Tibial artery (tissue), 4 donors: ENCODE measurements around the gene ATP9A.

Source experiments
- DNase-seq, 2 donors: peaks; one replicate each; pipeline ENCODE4 v3.0.0-alpha.2; 2019
- H3K27ac ChIP-seq, 2 donors: fragments of 200-600 bp; sonication (generic) in 1 of 2; 1 replicate in 1 of 2; 2 replicates in 1 of 2; pipeline ENCODE4 v1.5.1; 2018 to 2019; ENCODE audit warnings: mild to moderate bottlenecking in 1 of 2
- H3K27me3 ChIP-seq, 2 donors: fragments of 200-600 bp; sonication (generic) in 1 of 2; one replicate each; pipeline versions ENCODE4 v1.5.1 to v1.6.0; 2016 to 2019
- H3K36me3 ChIP-seq, 3 donors: fragments of 200-600 bp; sonication (generic) in 2 of 3; one replicate each; pipeline ENCODE4 v1.5.1; 2016 to 2019; ENCODE audit warnings: mild to moderate bottlenecking in 2 of 3
- H3K4me1 ChIP-seq, 4 donors: fragments of 200-600 bp; sonication (generic) in 2 of 4; 1 replicate in 3 of 4; 2 replicates in 1 of 4; pipeline ENCODE4 v1.5.1; 2016 to 2019
- H3K4me3 ChIP-seq, 2 donors: fragments of 200-600 bp; sonication (generic) in 1 of 2; 1 replicate in 1 of 2; 2 replicates in 1 of 2; pipeline ENCODE4 v1.5.1; 2018 to 2019; ENCODE audit warnings: mild to moderate bottlenecking in 2 of 2
- H3K9me3 ChIP-seq, 3 donors: fragments of 200-600 bp; sonication (generic) in 1 of 3; one replicate each; pipeline ENCODE4 v1.5.1; 2016 to 2019
- intact Hi-C: fragments of 100-400 bp; cut with DNase I; formaldehyde crosslinking; loops from one replicate; pipeline ENCODE4 v1.15.0; 2023; ENCODE audit warnings: low total_unique reads
- TF ChIP-seq, protein P1 (sequence below), 2 experiments: fragments of 200-600 bp in 1 of 2; fragments of 450-650 bp in 1 of 2; IDR thresholded peaks; one replicate each; pipeline ENCODE4 v1.5.1; 2017 to 2019; ENCODE audit warnings: antibody characterized with exemption in 2 of 2, mild to moderate bottlenecking in 1 of 2, moderate library complexity in 1 of 2

Gene ATP9A

DNA sequence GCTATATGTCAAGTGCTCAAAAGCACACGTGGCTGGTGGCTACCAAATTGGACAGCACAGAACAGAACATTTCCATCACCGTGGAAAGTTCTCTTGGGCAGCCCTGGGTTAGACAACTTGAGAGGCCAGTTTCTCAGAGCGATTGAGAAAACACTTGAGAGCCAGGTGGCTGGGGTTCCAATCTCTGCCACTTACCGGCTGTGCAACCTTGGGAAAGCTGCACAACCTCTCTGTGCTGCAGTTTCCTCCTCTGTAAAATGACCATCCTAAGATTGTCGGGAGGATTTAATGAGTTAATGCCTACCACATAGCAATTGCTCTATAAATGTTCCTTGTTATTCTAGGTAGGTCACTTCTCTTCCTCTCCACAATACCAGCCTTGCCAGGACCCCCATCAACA is 200.6 kb downstream of the ATP9A start:
- no peak for DNase-seq
- intact Hi-C loops: no loop called here
- Histone ChIP-seq H3K36me3 (no peaks in the 10 kb centered on the region), H3K27ac (no peak overlapping the region), H3K27me3 (peaks cover 0 to 18% of the 10 kb centered on the region in 2 donors), H3K4me1 (peaks cover 0 to 43% (median 24%) of the 10 kb centered on the region in 4 donors), H3K4me3 (no peak overlapping the region), H3K9me3 (no peaks in the 10 kb centered on the region)
- TF ChIP-seq, protein P1, sequence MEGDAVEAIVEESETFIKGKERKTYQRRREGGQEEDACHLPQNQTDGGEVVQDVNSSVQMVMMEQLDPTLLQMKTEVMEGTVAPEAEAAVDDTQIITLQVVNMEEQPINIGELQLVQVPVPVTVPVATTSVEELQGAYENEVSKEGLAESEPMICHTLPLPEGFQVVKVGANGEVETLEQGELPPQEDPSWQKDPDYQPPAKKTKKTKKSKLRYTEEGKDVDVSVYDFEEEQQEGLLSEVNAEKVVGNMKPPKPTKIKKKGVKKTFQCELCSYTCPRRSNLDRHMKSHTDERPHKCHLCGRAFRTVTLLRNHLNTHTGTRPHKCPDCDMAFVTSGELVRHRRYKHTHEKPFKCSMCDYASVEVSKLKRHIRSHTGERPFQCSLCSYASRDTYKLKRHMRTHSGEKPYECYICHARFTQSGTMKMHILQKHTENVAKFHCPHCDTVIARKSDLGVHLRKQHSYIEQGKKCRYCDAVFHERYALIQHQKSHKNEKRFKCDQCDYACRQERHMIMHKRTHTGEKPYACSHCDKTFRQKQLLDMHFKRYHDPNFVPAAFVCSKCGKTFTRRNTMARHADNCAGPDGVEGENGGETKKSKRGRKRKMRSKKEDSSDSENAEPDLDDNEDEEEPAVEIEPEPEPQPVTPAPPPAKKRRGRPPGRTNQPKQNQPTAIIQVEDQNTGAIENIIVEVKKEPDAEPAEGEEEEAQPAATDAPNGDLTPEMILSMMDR (IDR thresholded peaks at IDR 0.05): no peak

DNA sequence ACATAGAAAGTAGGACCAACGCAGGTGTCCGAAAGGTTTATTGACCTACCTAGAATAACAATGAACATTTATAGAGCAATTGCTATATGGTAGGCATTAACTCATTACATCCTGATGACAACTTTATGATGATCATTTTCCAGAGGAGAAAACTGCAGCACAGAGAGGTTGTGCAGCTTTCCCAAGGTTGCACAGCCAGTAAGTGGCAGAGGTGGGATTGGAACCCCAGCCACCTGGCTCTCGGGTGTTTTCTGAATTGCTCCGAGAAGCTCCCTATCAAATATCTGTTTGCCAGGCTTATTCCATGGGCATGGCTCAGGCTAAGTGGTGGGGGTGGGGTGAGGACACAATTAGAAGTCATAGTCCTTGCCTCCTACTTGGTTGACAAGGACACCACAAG is 201.6 kb downstream of the ATP9A start:
- peaks cover 0 to 53% (median 34%) of the 10 kb centered on the region in 4 donors for H3K4me1 ChIP-seq
- TF ChIP-seq, protein P1 (IDR thresholded peaks at IDR 0.05): no peak
- no peaks in the 10 kb centered on the region for H3K9me3 ChIP-seq
- intact Hi-C loops: no loop called here
- H3K27me3 ChIP-seq: peaks cover 0 to 16% of the 10 kb centered on the region in 2 donors
- DNase-seq: no peak
- H3K4me3 ChIP-seq: no peak overlapping the region
- H3K27ac ChIP-seq: no peak overlapping the region
- H3K36me3 ChIP-seq: no peaks in the 10 kb centered on the region

DNA sequence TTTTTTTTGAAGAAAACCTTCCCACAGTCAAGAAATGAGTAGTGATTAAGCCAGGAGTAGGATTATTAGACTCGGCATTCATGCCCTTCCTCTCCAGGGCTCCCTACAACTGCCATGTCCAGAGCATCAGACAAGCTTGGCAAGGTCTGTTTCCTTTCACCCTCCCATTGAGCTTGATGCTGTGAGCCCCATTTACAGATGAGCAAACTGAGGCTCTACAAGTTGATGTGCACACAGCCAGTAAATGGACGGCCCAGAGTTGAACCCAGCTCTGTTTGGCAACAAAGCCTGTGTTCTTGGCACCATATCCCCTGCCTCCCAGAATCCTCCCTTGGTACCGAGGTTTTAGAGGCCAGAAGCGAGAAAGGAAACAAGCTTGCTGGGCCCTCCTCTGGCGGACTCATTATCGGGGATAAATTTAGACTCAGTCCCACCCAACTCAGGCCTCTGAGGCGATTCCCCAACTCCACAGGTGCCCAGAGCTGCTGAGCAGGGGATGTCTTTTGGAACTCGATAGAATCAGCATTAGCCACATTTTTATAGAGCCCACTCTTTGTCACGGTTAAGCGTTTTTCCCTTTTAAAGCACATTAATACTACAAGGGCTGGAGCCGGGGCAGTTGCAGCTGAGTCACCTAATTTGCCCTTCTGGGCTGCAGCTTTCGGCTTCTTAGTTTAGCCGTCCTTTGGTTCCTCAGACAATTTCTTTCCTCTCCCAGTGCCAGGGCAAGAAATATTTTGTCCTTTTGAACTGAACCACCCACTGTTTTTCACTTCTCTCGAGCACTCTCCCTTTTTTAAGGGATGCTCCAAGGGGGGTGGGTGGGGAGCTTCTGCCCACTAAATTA is 202.7 kb downstream of the ATP9A start:
- peak in 1 of 2 donors; percentile 29 for DNase-seq
- TF ChIP-seq, protein P1 (IDR thresholded peaks at IDR 0.05): no peak
- Histone ChIP-seq H3K4me3 (no peak overlapping the region), H3K27ac (peak overlapping the region; percentile 41), H3K9me3 (no peaks in the 10 kb centered on the region), H3K4me1 (peaks cover 0 to 56% (median 37%) of the 10 kb centered on the region in 4 donors), H3K36me3 (no peaks in the 10 kb centered on the region), H3K27me3 (peaks cover 0 to 9% of the 10 kb centered on the region in 2 donors)
- intact Hi-C loops: no loop called here

DNA sequence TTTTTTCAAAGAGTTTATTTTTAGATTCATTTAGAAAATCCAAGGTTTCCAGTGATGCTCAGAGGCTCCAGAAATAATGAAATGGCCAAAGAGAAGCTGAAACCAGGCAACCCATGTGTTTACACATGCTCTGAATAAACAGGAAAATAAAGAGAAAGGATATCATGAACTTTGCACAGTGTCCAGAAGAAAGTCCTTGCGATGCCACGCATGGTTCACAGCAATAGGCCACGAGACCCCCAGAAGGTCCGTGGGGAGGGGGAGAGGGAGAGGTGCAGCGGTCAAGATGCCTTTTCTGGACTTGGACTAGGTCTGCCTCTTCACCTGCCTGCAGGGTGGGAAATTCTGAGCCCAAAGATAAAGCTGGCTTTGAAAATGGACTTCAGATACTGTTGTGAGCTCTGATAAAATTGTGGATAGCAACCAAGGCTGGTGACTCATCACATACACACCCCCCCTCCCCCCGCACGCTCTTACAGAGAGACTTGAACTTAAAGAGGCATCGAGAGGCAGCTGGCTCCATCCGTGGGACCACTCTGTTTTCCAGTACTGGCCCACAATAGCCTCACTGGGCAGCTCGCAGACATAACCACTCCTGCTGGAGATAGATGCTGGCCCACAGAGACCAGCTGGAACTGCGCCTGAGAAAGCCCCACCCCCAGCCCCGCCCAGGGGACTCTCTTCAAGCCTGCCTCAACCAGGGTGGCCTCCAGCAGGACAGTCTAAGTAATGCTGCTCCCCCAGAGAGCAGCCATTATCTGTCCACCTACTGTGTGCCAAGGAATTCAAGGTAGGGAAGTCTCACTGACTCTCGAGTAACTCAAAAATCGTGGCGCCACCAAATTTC is 204.5 kb downstream of the ATP9A start:
- H3K27me3 ChIP-seq: no peaks in the 10 kb centered on the region
- TF ChIP-seq, protein P1 (IDR thresholded peaks at IDR 0.05): no peak
- H3K36me3 ChIP-seq: no peaks in the 10 kb centered on the region
- H3K9me3 ChIP-seq: no peaks in the 10 kb centered on the region
- peak; percentile 74 to 78 for DNase-seq
- peak overlapping the region; percentile 79 to 92 for H3K27ac ChIP-seq
- H3K4me1 ChIP-seq: peaks cover 0 to 55% (median 38%) of the 10 kb centered on the region in 4 donors
- peak overlapping the region; percentile 49 to 61 for H3K4me3 ChIP-seq
- intact Hi-C loops: loop anchor here (2.0 kb wide), 1 partner anchor 19 kb away; no protein-coding TSS in a partner anchor

DNA sequence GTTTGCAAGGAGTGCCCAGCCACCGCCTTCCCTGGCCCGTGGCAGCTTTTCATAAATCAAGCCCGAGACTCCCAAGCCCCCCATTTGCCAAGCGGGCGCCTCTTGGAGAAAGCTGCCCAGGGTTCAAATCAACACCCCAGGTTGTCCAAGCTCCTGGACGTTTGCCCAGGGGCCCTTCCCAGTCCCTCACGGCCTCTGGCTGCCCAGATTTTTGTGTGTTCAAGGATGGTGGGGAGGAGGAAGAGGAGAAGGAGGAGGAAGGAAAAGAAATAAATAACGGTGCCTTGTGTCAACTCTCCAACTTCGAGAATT is 205.1 kb downstream of the ATP9A start:
- H3K4me3 ChIP-seq: peak overlapping the region; percentile 49 to 61
- intact Hi-C loops: loop anchor here (2.0 kb wide), 1 partner anchor 18 kb away; no protein-coding TSS in a partner anchor
- H3K4me1 ChIP-seq: peaks cover 0 to 55% (median 38%) of the 10 kb centered on the region in 4 donors
- no peaks in the 10 kb centered on the region for H3K27me3 ChIP-seq
- no peaks in the 10 kb centered on the region for H3K36me3 ChIP-seq
- DNase-seq: no peak
- H3K27ac ChIP-seq: peak overlapping the region; percentile 79 to 92
- TF ChIP-seq, protein P1 (IDR thresholded peaks at IDR 0.05): no peak
- H3K9me3 ChIP-seq: no peaks in the 10 kb centered on the region
